ENCODE measurements around the gene SEPTIN1. TPM values are rescaled to one million over a fixed set of nuclear protein-coding genes. Genes with fewer than 3 reads are reported as not detected.
A peak's percentile ranks its signal among the peaks of the same experiment; 100 is the strongest.

Gene SEPTIN1
- total RNA-seq, 1 experiment from 2014 or later, result 1.4 TPM

GRCh38 chr16:30369091-30369937, 13.0 kb downstream of the SEPTIN1 start:
- no peaks in the 10 kb centered on the region for H3K27me3 ChIP-seq (ENCODE audit: insufficient read depth, low read length)
- no peak overlapping the region for H2BK20ac ChIP-seq (ENCODE audit: low read depth, low read length, poor library complexity, severe bottlenecking)
- no peak overlapping the region for H3K27ac ChIP-seq (ENCODE audit: insufficient read length, low read depth, low read length)
- H3K56ac ChIP-seq (ENCODE audit: insufficient read length, low read depth, low read length), result no peak overlapping the region
- H2BK5ac ChIP-seq (ENCODE audit: insufficient read length, low read length), result no peak overlapping the region
- H4K91ac ChIP-seq (ENCODE audit: insufficient read length, low read depth, low read length), result no peak overlapping the region
- no CpG with 5 or more reads among the region's 45 CpGs for WGBS (ENCODE audit: extremely low coverage, insufficient read length, low lambda C conversion rate)
- H2BK12ac ChIP-seq (ENCODE audit: insufficient read length, low read depth, low read length), result no peak overlapping the region
- H3K4me1 Mint-ChIP-seq, result peaks cover 32 to 34% of the 10 kb centered on the region in 2 experiments
- peaks cover 6 to 16% (median 15%) of the 10 kb centered on the region in 3 experiments; a peak in 6 of 7 replicates for H3K36me3 Mint-ChIP-seq (ENCODE audit: insufficient read depth in 1 of 3, low read depth in 3 of 3)
- no peaks in the 10 kb centered on the region for H3K9me3 ChIP-seq (ENCODE audit: control insufficient read depth, low read depth, low read length)
- H4K20me1 ChIP-seq (ENCODE audit: control insufficient read depth, insufficient read depth, insufficient read length), result no peaks in the 10 kb centered on the region
- H3K9ac ChIP-seq (ENCODE audit: extremely low read depth, insufficient read length, low read length), result peak overlapping the region; percentile 40
- peaks cover 2% of the 10 kb centered on the region; the same call in 1 of the 2 replicates for H3K27me3 Mint-ChIP-seq (ENCODE audit: low read depth)
- H3K23me2 ChIP-seq (ENCODE audit: insufficient read length, low read depth, low read length, poor library complexity, severe bottlenecking), result peaks cover 10% of the 10 kb centered on the region
- no peak for DNase-seq
- no peak overlapping the region for H3K23ac ChIP-seq (ENCODE audit: insufficient read length, low read depth, low read length)
- TF ChIP-seq CTCF (conservative IDR thresholded peaks at IDR 0.05), result no peak
- peak overlapping the region; percentile 80 for H3K4me2 ChIP-seq (ENCODE audit: insufficient read depth, insufficient read length, low read length)
- H3K4me1 ChIP-seq (ENCODE audit: insufficient read depth, low read length), result peaks cover 6% of the 10 kb centered on the region
- H3K4ac ChIP-seq (ENCODE audit: low read depth, low read length), result no peak overlapping the region
- no peaks in the 10 kb centered on the region; the same call in none of the 2 replicates for H3K79me2 ChIP-seq (ENCODE audit: insufficient read depth, low read length)
- H3K4me3 Mint-ChIP-seq, result peak overlapping the region; percentile 75 to 84
- H3K27ac Mint-ChIP-seq, result peak overlapping the region in 1 of 3 experiments; percentile 64; a peak in 2 of 7 replicates
- no peak overlapping the region for H2AK5ac ChIP-seq (ENCODE audit: insufficient read length, low read length)
- H2BK120ac ChIP-seq (ENCODE audit: low read depth, low read length, poor library complexity, severe bottlenecking), result no peak overlapping the region
- H3T11ph ChIP-seq (ENCODE audit: low read length), result no peak overlapping the region
- no peak overlapping the region for H2BK15ac ChIP-seq (ENCODE audit: low read depth, low read length)
- H3K79me1 ChIP-seq (ENCODE audit: insufficient read depth, low read depth, low read length, poor library complexity, severe bottlenecking), result peaks cover 3% of the 10 kb centered on the region
- H3K18ac ChIP-seq (ENCODE audit: insufficient read length, low read depth, low read length), result no peak overlapping the region
- H3K9me3 Mint-ChIP-seq, result peaks cover 0 to 3% of the 10 kb centered on the region in 2 experiments; a peak in 3 of 5 replicates
- H4K8ac ChIP-seq (replicated peaks; ENCODE audit: insufficient read length, low read depth, low read length), result no peak overlapping the region
- no peak overlapping the region for H2AFZ ChIP-seq (ENCODE audit: low read length)
- H4K5ac ChIP-seq (ENCODE audit: insufficient read length, low read depth, low read length), result no peak overlapping the region
- no peak overlapping the region; the same call in 1 of the 2 replicates for H3K14ac ChIP-seq (ENCODE audit: insufficient read depth, low read length)
